GM10847 (cell line): ENCODE results near the gene PCNX2.

Experiments
- POLR2A ChIP-seq: IDR thresholded peaks from 2 replicates; pipeline ENCODE4 v1.6.1; 2011; ENCODE audit not compliant: insufficient read length; ENCODE audit errors: extremely low read depth

Gene PCNX2

GRCh38 chr1:233180641-233181364, 114.7 kb downstream of the PCNX2 start:
- no peak for TF ChIP-seq POLR2A

- no peak for TF ChIP-seq POLR2A
These were observed 123.3 kb downstream of the PCNX2 start for GRCh38 chr1:233172201-233172600.

GRCh38 chr1:233170741-233171140, 124.8 kb downstream of the PCNX2 start:
- TF ChIP-seq POLR2A, result no peak

GRCh38 chr1:233168384-233168783, 127.1 kb downstream of the PCNX2 start:
- no peak for TF ChIP-seq POLR2A

- TF ChIP-seq POLR2A, result no peak
These were observed 128.6 kb downstream of the PCNX2 start for GRCh38 chr1:233166896-233167295.

GRCh38 chr1:233163696-233164095, 131.8 kb downstream of the PCNX2 start:
- no peak for TF ChIP-seq POLR2A

GRCh38 chr1:233158322-233158721, 137.2 kb downstream of the PCNX2 start:
- TF ChIP-seq POLR2A, result no peak

GRCh38 chr1:233157245-233157644, 138.3 kb downstream of the PCNX2 start:
- no peak for TF ChIP-seq POLR2A

- TF ChIP-seq POLR2A, result no peak
These were observed 143.7 kb downstream of the PCNX2 start for GRCh38 chr1:233151861-233152260.

- TF ChIP-seq POLR2A, result no peak
These were observed 151.1 kb downstream of the PCNX2 start for GRCh38 chr1:233144434-233144833.

- TF ChIP-seq POLR2A, result no peak
These were observed 152.3 kb downstream of the PCNX2 start for GRCh38 chr1:233143241-233143640.

GRCh38 chr1:233140974-233141373, 154.6 kb downstream of the PCNX2 start:
- TF ChIP-seq POLR2A, result no peak

- no peak for TF ChIP-seq POLR2A
These were observed 155.0 kb downstream of the PCNX2 start for GRCh38 chr1:233140499-233140898.

- no peak for TF ChIP-seq POLR2A
These were observed 156.5 kb downstream of the PCNX2 start for GRCh38 chr1:233138788-233139585.

GRCh38 chr1:233135833-233136232, 159.7 kb downstream of the PCNX2 start:
- TF ChIP-seq POLR2A, result no peak

- TF ChIP-seq POLR2A, result no peak
These were observed 163.1 kb downstream of the PCNX2 start for GRCh38 chr1:233132445-233132844.

- no peak for TF ChIP-seq POLR2A
These were observed 168.4 kb downstream of the PCNX2 start for GRCh38 chr1:233127157-233127556.

- no peak for TF ChIP-seq POLR2A
These were observed 172.7 kb downstream of the PCNX2 start for GRCh38 chr1:233122779-233123178.
